ENCODE measurements around the gene ADGRL3.

The ADGRL3 gene

GRCh38 chr4:61549336-61549735 is 349.2 kb downstream of the ADGRL3 start:
- no peak for TF ChIP-seq CTCF (IDR thresholded peaks at IDR 0.05; ENCODE audit: borderline replicate concordance, control extremely low read depth, extremely low read depth, insufficient read depth, missing control alignments)
- in situ Hi-C loops (cut with MboI; ENCODE audit: low sequenced_read_pairs, unreplicated experiment) = no loop called here
- no peak for DNase-seq (ENCODE audit: low spot score)

GRCh38 chr4:61553557-61554125 is 353.5 kb downstream of the ADGRL3 start:
- no peak for TF ChIP-seq CTCF (IDR thresholded peaks at IDR 0.05; ENCODE audit: borderline replicate concordance, control extremely low read depth, extremely low read depth, insufficient read depth, missing control alignments)
- DNase-seq (ENCODE audit: low spot score) = no peak
- in situ Hi-C loops (cut with MboI; ENCODE audit: low sequenced_read_pairs, unreplicated experiment) = no loop called here

- DNase-seq (ENCODE audit: low spot score) = no peak
- no peak for TF ChIP-seq CTCF (IDR thresholded peaks at IDR 0.05; ENCODE audit: borderline replicate concordance, control extremely low read depth, extremely low read depth, insufficient read depth, missing control alignments)
- in situ Hi-C loops (cut with MboI; ENCODE audit: low sequenced_read_pairs, unreplicated experiment) = no loop called here
Measured at GRCh38 chr4:61555789-61556188, 355.7 kb downstream of the ADGRL3 start.

- DNase-seq (ENCODE audit: low spot score) = no peak
- in situ Hi-C loops (cut with MboI; ENCODE audit: low sequenced_read_pairs, unreplicated experiment) = no loop called here
- TF ChIP-seq CTCF (IDR thresholded peaks at IDR 0.05; ENCODE audit: borderline replicate concordance, control extremely low read depth, extremely low read depth, insufficient read depth, missing control alignments) = no peak
Measured at GRCh38 chr4:61556277-61556676, 356.2 kb downstream of the ADGRL3 start.

- in situ Hi-C loops (cut with MboI; ENCODE audit: low sequenced_read_pairs, unreplicated experiment) = no loop called here
- DNase-seq (ENCODE audit: low spot score) = no peak
- TF ChIP-seq CTCF (IDR thresholded peaks at IDR 0.05; ENCODE audit: borderline replicate concordance, control extremely low read depth, extremely low read depth, insufficient read depth, missing control alignments) = no peak
Measured at GRCh38 chr4:61559396-61559795, 359.3 kb downstream of the ADGRL3 start.

GRCh38 chr4:61561028-61561427 is 360.9 kb downstream of the ADGRL3 start:
- in situ Hi-C loops (cut with MboI; ENCODE audit: low sequenced_read_pairs, unreplicated experiment) = no loop called here
- DNase-seq (ENCODE audit: low spot score) = no peak
- no peak for TF ChIP-seq CTCF (IDR thresholded peaks at IDR 0.05; ENCODE audit: borderline replicate concordance, control extremely low read depth, extremely low read depth, insufficient read depth, missing control alignments)
